Activated naive CD4-positive, alpha-beta T cell treated with Interleukin-2 at 50 U/mL for 16 hours (primary cell): Measurements from ENCODE around the gene LPAR3.
A peak's percentile ranks its signal among the peaks of the same experiment; 100 is the strongest.

ENCODE experiments used
- DNase-seq: peaks from one replicate; pipeline ENCODE4 v3.0.0-alpha.2; 2020

LPAR3 gene

GRCh38 chr1:84855691-84856630, 37.0 kb downstream of the LPAR3 start:
- no peak for DNase-seq

- DNase-seq: no peak
Measured at GRCh38 chr1:84855168-84855567, 37.8 kb downstream of the LPAR3 start.

- DNase-seq: peak; percentile 30
Measured at GRCh38 chr1:84853741-84854721, 39.0 kb downstream of the LPAR3 start.

- no peak for DNase-seq
Measured at GRCh38 chr1:84851839-84852238, 41.2 kb downstream of the LPAR3 start.

DNA sequence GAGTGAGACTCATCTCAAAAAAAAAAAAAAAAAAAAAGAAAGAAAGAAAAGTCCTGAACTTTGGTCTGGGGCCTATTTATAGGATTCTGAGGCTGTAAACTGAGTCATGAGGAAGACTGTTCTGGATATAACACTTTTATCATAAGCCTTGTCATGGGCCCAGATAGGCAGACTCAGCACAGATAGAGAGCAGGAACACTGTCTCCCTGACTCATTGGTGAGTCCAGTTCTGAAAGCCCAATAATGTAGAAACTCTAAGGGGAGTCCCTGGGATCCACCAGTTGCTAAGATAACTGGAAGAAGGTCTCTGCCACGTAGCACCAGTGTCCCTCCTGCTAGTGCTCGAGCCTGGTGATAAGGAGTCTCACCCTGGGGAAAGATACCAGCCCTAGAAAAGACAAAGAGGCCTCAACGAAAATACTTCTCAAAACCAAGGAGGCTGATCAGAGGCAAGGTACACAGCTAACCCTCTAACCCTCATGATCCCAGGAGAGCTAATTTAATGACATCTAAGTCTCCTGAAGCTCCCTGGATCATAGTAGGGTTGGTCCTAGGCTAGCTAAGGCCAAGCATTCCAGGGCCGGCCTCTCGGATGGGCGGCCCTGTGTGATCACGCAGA, 43.5 kb downstream of the LPAR3 start:
- DNase-seq: no peak

GRCh38 chr1:84847253-84848250, 45.5 kb downstream of the LPAR3 start:
- DNase-seq: peak; percentile 19

GRCh38 chr1:84846387-84846786, 46.6 kb downstream of the LPAR3 start:
- no peak for DNase-seq

DNA sequence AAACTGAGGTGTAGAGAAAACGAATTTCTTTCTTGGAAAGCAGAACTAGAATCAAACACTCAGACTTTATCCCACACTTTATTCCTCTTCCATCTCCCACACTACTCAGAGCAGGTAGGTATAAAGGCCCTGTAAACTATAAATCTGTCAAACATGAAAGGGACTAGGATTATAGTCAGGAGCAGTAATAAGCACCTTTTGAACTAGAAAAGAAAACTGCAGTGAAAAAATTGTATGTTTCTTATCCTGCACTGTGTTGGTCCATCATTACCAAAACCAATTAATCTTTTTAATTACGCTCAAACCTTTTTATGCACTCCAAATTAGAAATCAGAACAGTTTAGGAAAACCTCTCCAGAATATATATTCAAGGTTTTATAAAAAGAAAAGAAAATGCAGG, 47.6 kb downstream of the LPAR3 start:
- no peak for DNase-seq

- DNase-seq: no peak
Measured at GRCh38 chr1:84844094-84844493, 48.9 kb downstream of the LPAR3 start.

DNA sequence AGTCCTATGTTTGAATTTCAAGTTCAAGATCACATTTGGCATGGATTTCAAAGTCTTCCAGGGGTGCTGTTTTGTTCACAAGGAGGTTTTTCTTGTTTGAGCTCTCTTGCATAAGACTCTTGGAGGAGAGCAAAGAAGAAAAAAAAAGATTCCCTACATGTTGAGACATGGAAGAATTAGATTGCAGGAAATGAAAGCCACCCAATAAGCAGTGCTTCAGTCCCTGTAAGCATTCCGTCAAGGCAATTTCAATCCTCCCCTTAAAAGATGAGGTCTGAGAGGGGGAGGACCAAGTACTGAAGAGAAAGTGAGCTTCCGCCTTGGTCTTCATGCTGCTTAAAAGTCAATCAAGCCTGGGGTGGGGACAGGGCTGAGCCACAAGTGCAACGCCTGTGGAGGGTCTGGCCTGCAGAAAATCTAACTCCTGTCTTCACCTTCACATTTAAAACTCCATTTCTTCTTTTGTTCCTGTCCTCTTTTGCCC, 50.2 kb downstream of the LPAR3 start:
- no peak for DNase-seq

- DNase-seq: no peak
Measured at GRCh38 chr1:84841971-84842370, 51.0 kb downstream of the LPAR3 start.

DNA sequence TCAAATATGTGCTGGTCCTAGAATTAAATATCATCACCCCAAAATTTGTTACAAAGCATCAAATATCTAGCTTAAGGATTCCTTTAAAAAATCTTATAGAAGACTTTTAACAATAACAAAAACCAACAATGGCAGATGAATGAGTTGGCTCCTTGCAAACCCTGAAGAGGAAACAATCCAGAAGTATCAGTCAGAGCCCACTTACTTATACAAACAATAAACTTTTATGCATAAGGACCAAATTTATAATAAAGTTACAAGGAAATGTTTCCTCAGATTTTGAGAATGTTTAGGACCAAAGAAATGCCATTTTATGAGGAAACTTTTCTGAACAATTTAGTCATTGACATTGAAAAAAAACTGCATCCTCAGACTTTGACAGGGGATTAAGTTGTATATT, 52.7 kb downstream of the LPAR3 start:
- no peak for DNase-seq

- no peak for DNase-seq
Measured at GRCh38 chr1:84839544-84839943, 53.5 kb downstream of the LPAR3 start.

- DNase-seq: no peak
Measured at GRCh38 chr1:84836145-84836544, 56.9 kb downstream of the LPAR3 start.

GRCh38 chr1:84835169-84835568, 57.8 kb downstream of the LPAR3 start:
- no peak for DNase-seq

- DNase-seq: no peak
Measured at GRCh38 chr1:84834419-84835064, 58.5 kb downstream of the LPAR3 start.

DNA sequence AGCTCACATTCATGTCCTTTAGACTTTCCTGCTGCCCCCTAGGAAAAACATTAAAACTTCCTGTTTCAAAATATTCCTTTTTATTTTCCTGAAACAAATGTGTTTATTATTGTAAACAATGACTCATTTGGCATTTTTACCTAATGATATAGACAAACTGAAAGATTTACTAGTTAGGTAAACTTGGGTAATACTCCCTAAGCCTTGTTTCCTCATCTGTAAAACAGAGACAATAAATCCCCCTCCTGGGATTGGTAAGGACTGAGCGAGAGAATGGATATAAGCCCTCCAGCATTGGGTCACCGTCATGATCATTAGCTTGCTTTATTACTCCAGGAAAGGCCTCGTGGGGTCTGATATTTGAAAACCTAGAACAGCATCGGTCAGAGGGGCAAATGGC, 59.8 kb downstream of the LPAR3 start:
- DNase-seq: no peak

- no peak for DNase-seq
Measured at GRCh38 chr1:84830136-84830535, 62.9 kb downstream of the LPAR3 start.

GRCh38 chr1:84827976-84828375, 65.0 kb downstream of the LPAR3 start:
- DNase-seq: no peak

DNA sequence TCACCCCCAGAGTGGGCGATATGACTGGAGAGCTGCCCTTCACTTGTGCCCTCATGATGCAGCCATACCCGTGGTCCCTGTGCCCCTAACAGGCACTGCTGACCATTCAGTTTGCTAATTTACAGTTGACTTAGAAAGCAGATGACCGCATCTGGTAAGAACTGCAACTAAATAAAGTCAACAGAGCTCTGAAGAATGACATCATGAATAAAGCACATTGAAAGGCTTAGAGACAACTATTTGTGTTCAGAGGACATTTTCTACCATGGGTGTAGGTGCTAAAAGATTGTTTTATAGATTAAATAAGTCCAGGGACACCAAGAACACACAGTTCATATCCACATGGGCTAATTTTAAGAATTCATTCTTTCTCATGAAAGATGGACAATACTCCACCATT, 65.5 kb downstream of the LPAR3 start:
- no peak for DNase-seq

GRCh38 chr1:84825161-84825560, 67.8 kb downstream of the LPAR3 start:
- DNase-seq: no peak
